Uterus (tissue), 4 donors: ENCODE measurements around the gene TRAPPC6A. TPM values are rescaled to one million over a fixed set of nuclear protein-coding genes. Genes with fewer than 3 reads are reported as not detected.

Source experiments
- DNase-seq, 2 donors: peaks; one replicate each; pipeline ENCODE4 v3.0.0-alpha.2; 2019 to 2020
- H3K27ac ChIP-seq, 2 donors: fragments of 200-600 bp; sonication (generic); 1 replicate in 1 of 2; 2 replicates in 1 of 2; pipeline ENCODE4 v1.5.1; 2016 to 2018
- H3K27me3 ChIP-seq, 2 donors: fragments of 200-600 bp; sonication (generic); one replicate each; pipeline ENCODE4 v1.5.1; 2018 to 2019; ENCODE audit warnings: control low read depth in 1 of 2
- H3K36me3 ChIP-seq, 2 donors: fragments of 200-600 bp; sonication (generic); one replicate each; pipeline ENCODE4 v1.5.1; 2019; ENCODE audit warnings: control low read depth in 1 of 2
- H3K4me1 ChIP-seq, 2 donors: fragments of 200-600 bp; sonication (generic); one replicate each; pipeline ENCODE4 v1.5.1; 2018 to 2019; ENCODE audit warnings: control low read depth in 1 of 2
- H3K4me3 ChIP-seq, 2 donors: fragments of 200-600 bp; sonication (generic); 1 replicate in 1 of 2; 2 replicates in 1 of 2; pipeline ENCODE4 v1.5.1; 2018 to 2019; ENCODE audit warnings: mild to moderate bottlenecking in 1 of 2
- H3K9me3 ChIP-seq, 2 donors: fragments of 200-600 bp; sonication (generic); one replicate each; pipeline ENCODE4 v1.5.1; 2019; ENCODE audit warnings: control low read depth in 1 of 2
- CTCF ChIP-seq, 4 experiments: fragments of 200-600 bp in 2 of 4; fragments of 450-650 bp in 2 of 4; sonication (generic) in 2 of 4; IDR thresholded peaks; one replicate each; pipeline ENCODE4 v1.5.1; 2016 to 2019; ENCODE audit warnings: antibody characterized with exemption in 4 of 4, mild to moderate bottlenecking in 2 of 4, moderate library complexity in 1 of 4
- POLR2A ChIP-seq, 2 donors: fragments of 450-650 bp; IDR thresholded peaks; one replicate each; pipeline ENCODE4 v1.6.1; 2016; ENCODE audit warnings: antibody characterized with exemption in 2 of 2, mild to moderate bottlenecking in 1 of 2, moderate library complexity in 1 of 2
- intact Hi-C: fragments of 100-400 bp; cut with DNase I; formaldehyde crosslinking; loops from one replicate; pipeline ENCODE4 v1.15.1; 2023; ENCODE audit warnings: low total_unique reads
- total RNA-seq, 4 donors: library from RNA; depleted of rRNA in 3 of 4; stranded (reverse); fragments of >200 nt in 3 of 4; gene quantifications; one replicate each; pipeline versions ENCODE4 v1.1.0 to v1.2.4, GENCODE V29; 2014 to 2023
- donor health status: DM: yes; HTN: yes; CAD: no.

Gene TRAPPC6A
- total RNA-seq, 4 donors from 2014 or later = 4.1 to 25.9 (median 16.5) TPM

GRCh38 chr19:45179072-45179891, 1.2 kb upstream of the TRAPPC6A start:
- peak in 1 of 2 donors; percentile 38 for DNase-seq
- H3K36me3 ChIP-seq = no peaks in the 10 kb centered on the region
- H3K27ac ChIP-seq = peak overlapping the region; percentile 50 to 89
- intact Hi-C loops = no loop called here
- H3K4me1 ChIP-seq = peaks cover 8 to 21% of the 10 kb centered on the region in 2 donors
- peak overlapping the region; percentile 53 to 87 for H3K4me3 ChIP-seq
- H3K9me3 ChIP-seq = no peaks in the 10 kb centered on the region
- no peak for TF ChIP-seq CTCF (IDR thresholded peaks at IDR 0.05)
- no peak for TF ChIP-seq POLR2A (IDR thresholded peaks at IDR 0.05)
- no peaks in the 10 kb centered on the region for H3K27me3 ChIP-seq

- TF ChIP-seq CTCF (IDR thresholded peaks at IDR 0.05) (peak; percentile 15 to 52 (median 44)), POLR2A (IDR thresholded peaks at IDR 0.05) (peak; percentile 53 to 68)
- Histone ChIP-seq H3K36me3 (no peaks in the 10 kb centered on the region), H3K27ac (peak within 1 kb of the TSS; percentile 84 to 96), H3K27me3 (no peaks in the 10 kb centered on the region), H3K4me1 (peaks cover 8 to 21% of the 10 kb centered on the region in 2 donors), H3K4me3 (peak within 1 kb of the TSS; percentile 85 to 93), H3K9me3 (no peaks in the 10 kb centered on the region)
- intact Hi-C loops = no loop called here
- DNase-seq = peak; percentile 100
Measured at GRCh38 chr19:45178262-45179071, 430 bp upstream of the TRAPPC6A start, which contains the start of gene BLOC1S3. Gene BLOC1S3, plus strand, starts transcription at chr19:45178784. Its CDS starts 513 bp downstream, at chr19:45179297.

DNA sequence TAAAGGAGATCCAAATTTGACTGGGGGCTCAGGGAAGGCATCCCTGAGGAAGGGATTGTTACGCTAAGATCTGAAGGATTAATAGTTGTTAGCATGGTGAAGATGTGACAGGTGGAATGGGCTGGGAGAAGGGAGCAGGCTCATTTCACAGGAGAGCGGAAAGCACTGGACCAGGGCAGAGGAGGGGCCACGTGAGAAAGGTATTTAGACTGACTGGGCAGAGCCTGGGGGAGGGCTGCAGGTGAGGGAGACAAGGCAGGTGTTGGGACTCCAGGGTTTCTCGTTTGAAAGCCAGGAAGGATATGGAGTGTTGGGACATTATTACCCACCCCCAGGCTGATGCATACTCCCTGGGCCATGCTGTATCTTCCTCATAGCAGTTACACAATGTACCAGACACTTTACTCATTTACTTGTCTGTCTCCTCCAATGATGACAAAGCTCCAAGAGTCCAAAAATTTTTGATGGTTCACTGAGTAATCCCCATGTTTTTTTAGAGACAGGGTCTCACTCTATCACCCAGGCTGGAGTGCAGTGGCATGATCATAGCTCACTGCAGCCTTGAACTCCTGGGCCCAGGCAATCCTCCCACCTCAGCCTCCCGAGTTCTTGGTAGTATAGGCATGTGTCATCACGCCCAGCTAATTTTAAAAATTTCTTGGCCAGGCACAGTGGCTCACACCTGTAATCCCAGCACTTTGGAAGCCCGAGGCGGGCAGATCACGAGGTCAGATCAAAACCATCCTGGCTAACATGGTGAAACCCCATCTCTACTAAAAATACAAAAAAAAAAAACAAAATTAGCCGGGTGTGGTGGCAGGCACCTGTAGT, 2.3 kb downstream of the TRAPPC6A start:
- Histone ChIP-seq H3K4me1 (peaks cover 8 to 14% of the 10 kb centered on the region in 2 donors), H3K27ac (no peak overlapping the region), H3K4me3 (no peak overlapping the region), H3K36me3 (no peaks in the 10 kb centered on the region), H3K27me3 (no peaks in the 10 kb centered on the region), H3K9me3 (no peaks in the 10 kb centered on the region)
- TF ChIP-seq POLR2A (IDR thresholded peaks at IDR 0.05) (no peak), CTCF (IDR thresholded peaks at IDR 0.05) (no peak)
- intact Hi-C loops = no loop called here
- no peak for DNase-seq

DNA sequence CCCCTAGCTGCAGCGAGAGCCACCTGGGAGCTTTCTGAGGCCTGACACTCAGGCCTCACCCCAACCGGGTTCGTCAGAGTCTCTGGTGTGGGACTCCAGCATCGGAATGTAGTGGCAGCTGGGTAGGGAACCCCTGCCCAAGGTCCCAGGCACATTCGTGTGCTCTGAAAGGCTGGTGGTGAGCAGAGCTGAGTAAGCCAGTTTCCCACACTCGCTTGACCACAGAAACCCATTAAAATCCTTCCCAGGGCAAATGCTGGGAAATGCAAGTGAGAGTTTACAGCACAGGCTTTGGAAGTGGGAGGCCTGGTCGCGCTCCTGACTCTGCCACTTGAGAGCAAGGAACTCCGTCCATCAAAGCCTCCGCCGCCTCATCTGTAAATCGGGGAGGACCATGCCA, 4.2 kb downstream of the TRAPPC6A start:
- Histone ChIP-seq H3K9me3 (no peaks in the 10 kb centered on the region), H3K36me3 (no peaks in the 10 kb centered on the region), H3K27ac (no peak overlapping the region), H3K27me3 (no peaks in the 10 kb centered on the region), H3K4me1 (peaks cover 4 to 8% of the 10 kb centered on the region in 2 donors), H3K4me3 (no peak overlapping the region)
- TF ChIP-seq POLR2A (IDR thresholded peaks at IDR 0.05) (no peak), CTCF (IDR thresholded peaks at IDR 0.05) (no peak)
- no peak for DNase-seq
- intact Hi-C loops = no loop called here
